GM18907 (cell line): ENCODE results near the gene ACOT13.
"Not testable (repeated sequence)": the region's sequence is repeated elsewhere in the genome, so short reads cannot be mapped to it uniquely, and the experiment has no call there.

Source experiments
- ATAC-seq: cut with Tn5 transposase; IDR thresholded peaks from one replicate; pipeline ENCODE4 v1.9.1; 2021; ENCODE audit warnings: mild to moderate bottlenecking, moderate library complexity; ENCODE audit not compliant: unreplicated experiment

ACOT13 gene

DNA sequence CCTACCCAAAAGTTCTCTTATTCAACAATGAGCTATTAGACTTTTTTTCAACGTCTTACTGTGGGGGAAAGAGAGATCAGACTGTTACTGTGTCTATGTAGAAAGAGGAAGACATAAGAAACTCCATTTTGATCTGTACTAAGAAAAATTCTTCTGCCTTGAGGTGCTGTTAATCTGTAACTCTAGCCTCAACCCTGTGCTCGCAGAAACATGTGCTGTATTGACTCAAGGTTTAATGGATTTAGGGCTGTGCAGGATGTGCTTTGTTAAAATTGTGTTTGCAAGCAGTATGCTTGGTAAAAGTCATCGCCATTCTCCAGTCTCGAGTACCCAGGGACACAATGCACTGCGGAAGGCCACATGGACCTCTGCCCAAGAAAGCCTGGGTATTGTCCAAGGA is 5.1 kb upstream of the ACOT13 start:
- ATAC-seq = not testable (repeated sequence)

DNA sequence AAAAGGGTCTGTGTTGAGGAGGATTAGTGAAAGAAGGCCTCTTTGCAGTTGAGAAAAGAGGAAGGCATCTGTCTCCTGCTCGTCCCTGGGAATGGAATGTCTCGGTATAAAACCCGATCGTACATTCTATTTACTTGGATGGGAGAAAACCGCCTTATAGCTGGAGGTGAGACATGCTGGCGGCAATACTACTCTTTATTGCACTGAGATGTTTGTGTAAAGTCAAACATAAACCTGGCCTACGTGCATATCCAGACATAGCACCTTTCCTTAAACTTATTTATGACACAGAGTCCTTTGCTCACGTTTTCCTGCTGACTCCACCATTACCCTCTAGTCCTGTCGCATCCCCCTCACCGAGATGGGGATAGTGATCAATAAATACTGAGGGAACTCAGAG is 4.6 kb upstream of the ACOT13 start:
- no peak for ATAC-seq

DNA sequence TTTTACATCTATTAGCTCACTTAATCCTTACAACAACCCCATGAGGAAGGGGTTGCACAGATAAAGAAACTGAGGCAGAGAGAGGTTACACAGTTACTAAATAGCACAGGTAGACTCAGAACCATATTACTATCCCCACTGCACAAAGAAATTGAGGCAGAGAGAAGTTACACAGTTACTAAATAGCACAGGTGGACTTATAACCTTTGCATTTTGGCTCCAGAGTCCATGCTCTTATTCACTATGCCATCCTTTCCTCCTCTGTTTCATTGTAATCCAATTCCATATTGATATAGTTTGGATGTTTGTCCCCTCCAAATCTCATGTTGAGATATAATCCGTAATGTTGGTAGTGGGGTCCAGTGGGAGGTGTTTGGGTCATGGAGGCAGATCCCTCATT is 3.7 kb upstream of the ACOT13 start:
- no peak for ATAC-seq

GRCh38 chr6:24664046-24664987 is 2.6 kb upstream of the ACOT13 start:
- no peak for ATAC-seq

DNA sequence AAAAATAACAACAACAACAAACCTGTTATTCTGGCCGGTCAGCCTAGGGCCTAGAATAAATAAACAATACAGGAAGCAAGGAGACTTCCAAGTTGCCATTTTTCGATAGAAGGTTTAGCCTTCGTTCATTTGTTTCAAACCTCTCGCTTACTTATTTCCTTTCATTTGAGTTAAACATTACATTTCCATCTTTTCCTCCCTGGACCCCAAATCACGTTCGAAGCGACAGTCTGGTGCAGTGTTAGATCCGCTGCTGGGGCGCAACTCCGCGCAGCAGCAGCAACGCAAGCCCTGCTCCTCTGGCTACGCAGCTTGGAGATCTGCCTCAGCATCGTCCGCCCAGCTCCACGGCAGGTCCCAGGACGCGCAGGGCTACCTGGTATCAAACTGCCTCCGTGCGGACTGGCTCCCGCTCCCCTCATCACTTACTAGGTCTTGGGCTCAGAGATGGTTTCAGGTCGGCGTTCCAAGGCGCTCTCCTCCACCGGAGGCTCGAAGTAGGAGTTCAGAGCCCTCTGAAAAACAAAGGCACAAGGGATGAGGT is 708 bp upstream of the ACOT13 start:
- peak; percentile 42 for ATAC-seq

GRCh38 chr6:24667378-24667803 is 514 bp downstream of the ACOT13 start:
- peak; percentile 3 for ATAC-seq

DNA sequence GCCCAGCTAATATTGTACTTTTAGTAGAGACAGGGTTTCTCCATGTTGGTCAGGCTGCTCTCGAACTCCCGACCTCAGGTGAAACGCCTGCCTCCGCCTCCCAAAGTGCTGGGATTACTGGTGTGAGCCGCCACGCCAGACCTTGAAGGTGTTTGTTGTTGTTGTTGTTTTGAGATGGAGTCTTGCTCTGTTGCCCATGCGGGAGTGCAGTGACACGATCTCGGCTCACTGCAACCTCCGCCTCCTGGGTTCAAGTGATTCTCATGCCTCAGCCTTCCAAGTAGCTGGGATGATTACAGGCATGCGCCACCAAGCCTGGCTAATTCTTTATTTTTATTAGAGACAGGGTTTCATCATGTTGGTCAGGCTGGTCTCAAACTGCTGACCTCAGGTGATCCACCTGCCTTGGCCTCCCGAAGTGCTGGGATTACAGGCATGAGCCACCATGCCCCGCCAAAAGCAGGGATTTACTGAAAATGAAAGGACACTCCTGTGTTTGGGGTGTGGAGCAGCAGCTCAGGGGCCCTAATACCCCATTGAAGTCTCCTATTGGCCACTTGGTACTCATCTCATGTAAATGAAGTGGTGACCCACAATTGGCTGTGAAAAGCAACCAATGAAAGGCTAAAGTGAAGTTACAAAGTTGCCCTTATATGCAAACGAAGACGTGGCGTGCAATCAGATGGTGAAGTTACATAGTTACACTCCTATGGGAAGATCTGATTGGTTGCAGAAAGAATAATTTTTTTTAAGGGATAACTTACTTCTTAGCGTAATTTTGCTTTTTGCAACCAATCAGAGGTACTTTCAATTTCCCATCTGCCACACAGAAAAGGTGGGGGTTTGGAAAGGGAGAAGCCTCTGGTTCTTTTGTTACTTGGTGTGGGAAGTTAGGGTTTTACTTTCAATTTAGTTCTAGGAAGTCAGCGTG is 1.5 kb downstream of the ACOT13 start:
- not testable (repeated sequence) for ATAC-seq

DNA sequence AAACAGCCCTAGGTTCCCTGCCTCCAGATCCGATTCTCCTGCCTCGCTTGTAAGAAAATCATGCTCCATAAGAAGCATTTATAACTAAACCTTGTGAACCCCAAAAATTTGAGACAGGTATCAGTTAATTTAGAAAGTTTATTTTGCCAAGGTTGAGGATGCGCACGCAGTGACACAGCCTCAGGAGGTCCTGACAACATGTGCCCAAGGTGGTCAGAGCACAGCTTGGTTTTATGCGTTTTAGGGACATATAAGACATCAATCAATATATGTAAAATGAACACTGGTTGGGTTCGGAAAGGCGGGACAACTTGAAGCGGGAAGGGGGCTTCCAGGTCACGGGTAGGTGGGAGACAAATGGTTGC is 2.1 kb downstream of the ACOT13 start:
- ATAC-seq = no peak

DNA sequence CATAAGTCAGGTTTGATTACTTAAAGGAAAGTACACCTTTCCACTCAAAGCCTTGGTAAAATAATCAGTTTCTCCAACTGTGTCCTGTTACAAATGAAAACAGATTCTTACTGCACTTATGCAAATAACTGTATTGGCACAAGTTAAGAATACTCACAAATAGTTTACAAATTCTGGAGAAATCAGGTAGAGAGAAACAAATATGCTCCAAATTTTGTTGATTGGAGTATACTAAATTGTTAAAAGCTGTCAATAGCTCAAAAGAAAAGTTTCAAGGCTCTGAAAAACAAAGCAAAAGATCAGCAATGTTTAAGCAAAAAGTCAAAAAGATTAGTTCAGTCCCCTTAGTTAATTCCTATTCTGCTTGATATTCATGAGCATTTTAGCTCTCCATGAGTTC is 3.6 kb downstream of the ACOT13 start:
- ATAC-seq = not testable (repeated sequence)

GRCh38 chr6:24671077-24671476 is 4.2 kb downstream of the ACOT13 start:
- not testable (repeated sequence) for ATAC-seq

- no peak for ATAC-seq
Measured at GRCh38 chr6:24672620-24673182, 5.8 kb downstream of the ACOT13 start.

DNA sequence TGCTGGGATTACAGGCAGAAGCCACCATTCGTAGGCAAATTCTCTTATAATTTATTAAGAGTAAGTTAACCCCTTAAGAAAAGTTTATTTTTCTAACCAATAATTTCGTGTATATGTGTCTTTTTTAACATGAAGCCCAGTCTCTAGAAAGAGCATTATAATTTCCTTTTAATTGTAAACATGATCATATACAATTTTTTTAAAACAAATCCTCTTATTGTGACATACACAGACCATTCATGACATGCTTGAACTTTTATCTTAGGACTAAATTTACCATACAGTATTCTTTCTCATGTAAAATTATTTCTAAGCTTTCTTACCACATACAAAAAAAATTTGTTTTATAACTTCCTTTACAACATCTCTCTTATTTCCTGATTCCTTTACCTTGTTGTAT is 6.7 kb downstream of the ACOT13 start:
- ATAC-seq = no peak

GRCh38 chr6:24678792-24679352 is 12.0 kb downstream of the ACOT13 start:
- ATAC-seq = not testable (repeated sequence)

DNA sequence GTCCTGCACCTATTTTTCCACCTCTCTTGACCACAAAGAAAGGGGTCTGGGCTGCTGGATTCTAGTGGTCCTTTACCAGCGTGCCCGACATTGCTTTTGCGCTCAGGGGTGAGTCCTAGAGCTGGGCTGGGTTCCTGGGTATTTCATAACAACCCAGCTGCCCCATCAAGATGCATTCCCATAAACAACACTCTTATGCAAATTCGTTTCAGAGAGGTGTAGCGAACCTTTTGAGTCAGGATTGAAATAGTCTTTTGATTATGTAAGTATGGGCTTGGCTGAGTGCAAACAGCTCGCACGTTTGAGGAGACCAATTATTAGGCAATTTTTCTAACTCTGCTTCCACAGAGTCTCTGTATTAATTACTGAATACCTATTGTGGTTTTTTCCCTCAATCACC is 13.7 kb downstream of the ACOT13 start:
- no peak for ATAC-seq

GRCh38 chr6:24683297-24684296 is 16.7 kb downstream of the ACOT13 start:
- no peak for ATAC-seq

DNA sequence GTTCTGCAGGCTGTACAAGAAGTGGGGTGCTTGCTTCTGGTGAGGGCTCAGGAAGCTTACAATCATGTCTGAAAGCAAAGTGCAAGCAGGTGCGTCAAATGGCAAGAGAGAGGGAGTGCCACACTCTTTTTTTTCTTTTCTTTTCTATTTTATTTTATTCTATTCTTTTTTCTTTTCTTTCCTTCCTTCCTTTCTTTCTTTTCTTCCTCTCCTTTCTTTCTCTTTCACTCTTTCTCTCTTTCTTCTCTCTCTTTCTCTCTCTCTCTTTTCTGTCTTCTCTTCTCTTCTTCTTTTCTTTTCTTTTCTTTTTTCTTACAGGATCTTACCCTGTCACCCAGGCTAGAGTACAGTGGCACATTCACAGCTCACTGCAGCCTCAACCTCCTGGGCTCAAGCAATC is 19.5 kb downstream of the ACOT13 start:
- ATAC-seq = no peak

DNA sequence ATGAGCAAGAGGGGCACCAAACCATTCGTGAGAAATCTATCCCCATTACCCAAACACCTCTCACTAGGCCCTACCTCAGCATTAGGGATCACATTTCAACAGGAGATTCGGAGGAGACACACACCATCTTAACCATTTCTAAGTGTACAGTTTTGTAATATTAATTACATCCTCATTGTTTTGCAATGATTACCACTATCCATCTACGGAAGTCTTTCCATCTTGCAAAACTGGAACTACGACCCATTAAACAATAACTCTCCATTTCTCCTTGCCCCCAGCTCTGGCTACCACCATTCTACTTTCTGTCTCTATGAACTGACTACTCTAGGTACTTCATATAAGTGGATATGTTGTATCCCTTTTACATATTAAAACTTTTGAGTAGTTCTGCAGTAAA is 20.1 kb downstream of the ACOT13 start:
- no peak for ATAC-seq

GRCh38 chr6:24689964-24690363 is 23.1 kb downstream of the ACOT13 start:
- ATAC-seq = no peak

DNA sequence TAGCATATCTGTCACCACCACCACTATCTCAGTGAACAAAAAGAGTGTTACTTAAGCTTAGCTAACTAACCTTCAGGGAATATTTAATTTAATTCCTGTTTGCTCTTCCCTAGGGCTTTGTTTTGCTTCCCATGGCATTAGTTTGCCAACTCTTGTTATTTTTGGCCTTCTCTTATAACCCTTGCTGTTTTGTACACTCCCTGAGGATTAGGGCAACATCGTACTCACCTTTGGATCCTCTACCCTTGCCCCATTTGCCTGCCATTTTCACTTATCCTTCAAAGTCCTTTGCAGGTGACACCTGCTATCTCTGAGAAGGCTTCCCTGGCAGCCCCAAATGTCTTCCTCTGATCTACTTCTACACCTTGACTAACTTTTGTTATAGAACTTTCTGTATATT is 23.7 kb downstream of the ACOT13 start:
- ATAC-seq = no peak

DNA sequence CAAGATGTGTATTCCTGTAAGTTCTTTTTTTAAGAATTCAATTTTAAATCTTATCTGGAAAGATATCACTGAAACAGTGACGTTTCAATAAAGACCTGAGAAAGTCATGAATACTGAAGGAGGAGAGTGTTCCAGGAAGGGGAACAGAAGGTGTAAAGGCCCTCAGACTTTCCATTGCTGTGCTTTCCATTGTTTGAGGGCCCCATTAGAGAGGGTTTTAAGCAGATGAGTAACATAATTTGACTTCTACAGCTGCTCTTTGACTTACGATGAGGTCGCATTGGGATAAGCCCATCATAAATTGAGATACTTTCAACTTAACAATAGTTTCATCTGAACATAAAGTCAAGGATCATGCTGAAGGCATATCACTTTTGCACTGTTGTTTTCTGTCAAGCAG is 24.7 kb downstream of the ACOT13 start:
- no peak for ATAC-seq
